Activated T-helper 1 cell treated with anti-CD3 and anti-CD28 coated beads, Interleukin-2, amount 50 U/mL, for 16 hours (primary cell): Measurements from ENCODE around the gene TTLL11.
A peak's percentile ranks its signal among the peaks of the same experiment; 100 is the strongest.
"Not testable (repeated sequence)": the region's sequence is repeated elsewhere in the genome, so short reads cannot be mapped to it uniquely, and the experiment has no call there.

Source experiments
- DNase-seq, 2 donors: peaks; one replicate each; pipeline ENCODE4 v3.0.0-alpha.2; 2020; ENCODE audit warnings: low read depth in 1 of 2, low spot score in 1 of 2

Gene TTLL11

DNA sequence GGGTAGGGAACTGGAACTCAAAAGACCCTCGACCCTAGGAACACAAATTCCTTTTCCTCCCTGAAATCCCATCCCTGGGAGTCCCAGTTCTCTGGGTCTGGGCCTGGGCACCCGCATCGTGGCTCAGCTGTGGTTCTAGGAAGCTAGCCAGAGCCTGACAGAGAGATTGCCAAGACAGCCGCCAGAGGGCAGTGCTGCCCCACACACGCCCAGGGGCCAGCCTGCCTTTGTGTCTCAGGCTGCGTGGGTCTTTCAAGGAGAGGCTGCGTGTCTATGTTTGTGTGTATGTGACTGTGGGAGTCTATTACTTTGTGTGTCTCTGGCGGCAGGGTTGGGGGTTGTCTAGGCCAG, 32.0 kb upstream of the TTLL11 start:
- peak; percentile 59 to 61 for DNase-seq

DNA sequence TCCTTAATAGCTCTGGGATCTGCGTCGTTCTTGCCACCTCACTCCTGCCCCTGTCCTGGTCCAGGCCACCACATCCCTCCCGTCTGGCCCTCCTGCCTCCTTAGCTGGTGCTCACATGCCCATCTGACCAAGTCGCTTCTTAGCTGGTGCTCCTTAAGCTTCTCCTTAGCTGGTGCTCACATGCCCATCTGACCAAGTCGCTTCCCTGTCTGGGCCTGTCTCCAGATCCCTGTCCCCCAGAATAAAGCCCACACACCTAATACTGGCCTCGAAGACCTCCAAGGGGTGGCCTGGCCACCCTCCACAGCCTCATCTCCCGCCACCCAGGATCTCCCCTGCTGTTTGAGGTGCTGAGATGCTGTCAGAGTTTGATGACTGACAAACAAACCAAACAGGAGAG, 31.4 kb upstream of the TTLL11 start:
- DNase-seq: no peak

DNA sequence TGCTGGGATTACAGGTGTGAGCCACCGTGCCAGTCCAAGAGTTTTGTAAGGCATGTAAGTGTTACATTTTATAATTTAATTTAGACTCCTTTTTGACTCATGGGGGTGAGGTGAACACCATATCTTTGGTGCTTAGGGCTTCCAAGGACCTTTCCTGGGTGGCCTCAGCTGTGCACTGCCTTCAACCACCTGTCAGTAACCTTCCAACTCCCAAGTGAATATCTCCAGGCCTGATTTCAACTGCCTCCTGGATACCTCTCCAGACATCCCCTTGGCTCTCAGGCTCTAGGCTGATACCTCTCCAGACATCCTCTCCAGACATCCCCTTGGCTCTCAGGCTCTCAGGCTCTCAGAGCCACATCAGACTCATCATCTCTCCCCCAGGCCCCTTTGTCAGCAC, 30.9 kb upstream of the TTLL11 start:
- DNase-seq: no peak

DNA sequence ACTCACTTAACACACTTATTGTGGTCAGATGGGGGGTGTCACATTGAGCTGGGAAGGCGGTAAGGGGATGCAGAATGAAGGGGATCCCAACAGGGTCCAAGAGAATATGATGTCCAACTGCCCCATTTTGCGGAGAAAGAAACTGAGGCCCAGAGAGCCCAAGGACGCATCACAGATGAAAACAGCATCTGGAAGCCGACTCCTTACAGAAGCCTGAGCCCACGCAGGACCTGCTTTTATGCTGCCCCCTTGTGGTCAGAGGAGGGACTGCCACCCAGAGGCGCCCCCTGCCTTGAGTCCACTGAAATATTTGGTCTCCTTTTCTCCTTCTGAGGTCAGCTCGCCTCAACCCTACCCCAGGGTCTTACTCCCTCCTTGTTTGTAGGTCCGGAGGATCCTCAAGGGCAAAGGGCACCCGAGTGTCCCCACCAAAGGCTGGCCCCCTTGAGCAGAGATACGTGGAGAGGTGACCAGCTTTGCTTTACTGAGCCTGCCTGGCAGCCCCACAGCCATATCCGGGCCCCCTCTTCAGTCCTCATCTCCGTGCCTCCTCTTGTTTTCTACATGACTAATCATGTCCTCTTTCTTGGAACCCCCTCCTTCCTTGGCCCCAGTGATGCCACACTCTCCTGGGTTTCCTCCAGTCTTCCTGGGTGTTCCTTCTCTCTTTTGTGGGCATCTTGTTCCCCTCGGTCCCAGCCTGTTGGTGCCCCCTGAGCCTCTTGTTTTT, 30.0 kb upstream of the TTLL11 start:
- DNase-seq: peak; percentile 45 to 53

DNA sequence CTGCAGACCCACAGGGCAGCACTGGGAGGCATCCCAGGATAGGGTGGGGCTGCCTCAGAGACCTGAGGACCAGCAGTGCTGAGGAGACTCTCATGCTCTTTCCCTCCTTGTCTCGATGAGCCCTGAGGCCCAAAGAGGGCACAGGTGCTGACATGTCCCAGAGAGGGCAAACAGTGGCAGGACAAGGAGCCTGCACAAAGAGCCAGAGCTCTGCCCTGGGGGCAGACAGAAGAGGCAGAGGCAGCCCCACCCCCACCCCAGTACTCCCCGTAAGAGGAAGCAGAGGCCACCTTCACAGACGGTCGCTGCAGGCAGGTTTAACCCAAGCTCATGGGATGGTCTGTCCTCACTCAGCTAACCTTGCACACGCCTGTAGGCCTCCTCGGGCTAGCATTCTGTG, 29.4 kb upstream of the TTLL11 start:
- DNase-seq: no peak

DNA sequence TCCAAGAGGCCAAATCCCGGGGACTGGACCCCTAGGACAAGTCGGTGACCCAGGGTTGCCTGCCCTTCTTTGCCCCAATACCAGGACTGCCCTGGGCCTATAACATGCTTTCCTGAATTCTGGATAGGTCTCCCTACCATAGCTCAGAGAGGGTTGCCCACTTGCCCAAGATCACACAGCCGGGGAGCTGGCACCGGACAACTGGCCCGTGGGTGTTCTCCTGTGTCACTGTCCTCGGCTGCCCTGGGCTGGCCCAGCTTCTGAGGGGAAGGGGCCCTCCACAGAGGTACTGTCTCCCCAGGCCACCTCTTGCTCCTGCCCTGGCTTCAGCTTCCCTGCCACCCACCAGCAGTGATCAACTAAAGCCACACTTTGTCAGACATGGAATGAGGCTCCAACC, 28.8 kb upstream of the TTLL11 start:
- DNase-seq: no peak

DNA sequence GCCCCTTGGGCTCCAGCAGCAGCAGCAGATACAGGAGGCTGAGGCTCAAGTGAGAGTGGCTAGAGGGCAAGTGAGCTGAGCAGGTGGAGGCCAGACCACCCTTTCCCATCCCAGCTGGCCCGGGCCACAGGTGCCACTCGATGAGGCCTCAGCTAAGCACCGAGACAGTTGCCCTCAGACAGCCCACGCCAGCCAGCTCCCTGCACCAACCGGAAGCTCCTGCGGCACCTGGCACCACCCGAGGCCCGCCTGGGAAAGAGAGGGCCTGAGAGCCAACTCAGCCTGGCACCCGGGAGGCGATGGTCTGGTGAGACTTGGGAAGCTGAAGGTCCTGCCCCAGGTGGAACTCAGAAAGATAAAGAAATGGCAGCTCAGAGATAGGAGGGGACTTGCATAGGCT, 28.3 kb upstream of the TTLL11 start:
- DNase-seq: no peak

DNA sequence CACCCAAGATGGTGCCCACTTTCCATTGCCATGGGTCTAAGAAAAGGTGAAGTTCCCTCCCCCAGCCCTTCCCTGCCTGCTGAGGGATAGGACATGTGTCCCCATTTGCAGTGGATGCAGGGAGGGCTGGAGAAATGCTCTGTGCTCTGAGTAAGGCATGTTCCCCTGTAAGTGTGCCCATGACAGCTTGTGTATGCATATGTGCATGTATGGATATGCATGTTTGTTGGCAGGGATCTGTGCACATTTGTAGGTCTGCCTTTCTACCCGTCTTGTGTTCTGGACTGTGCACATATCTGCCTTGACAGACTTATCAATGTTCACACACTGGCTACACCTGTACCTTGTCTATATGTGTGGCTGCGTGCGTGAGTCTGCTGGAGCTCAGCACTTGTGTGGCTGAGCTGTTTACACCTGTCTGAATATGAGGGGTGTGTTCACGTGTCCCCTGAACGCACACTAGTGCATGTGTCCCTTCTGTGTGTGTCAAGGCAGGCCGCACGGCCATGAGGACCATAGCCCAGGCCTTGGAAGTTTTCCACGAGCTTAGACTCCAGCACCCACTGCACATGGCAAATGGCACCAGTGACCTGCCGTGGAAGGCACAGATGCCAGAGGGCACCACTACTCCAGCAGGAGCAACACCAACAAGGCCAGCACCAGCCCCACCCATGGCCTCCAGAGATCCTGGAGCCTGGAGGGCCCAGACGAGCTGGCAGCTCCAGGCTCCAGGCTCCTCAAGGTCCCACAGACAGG, 27.4 kb upstream of the TTLL11 start:
- no peak for DNase-seq

DNA sequence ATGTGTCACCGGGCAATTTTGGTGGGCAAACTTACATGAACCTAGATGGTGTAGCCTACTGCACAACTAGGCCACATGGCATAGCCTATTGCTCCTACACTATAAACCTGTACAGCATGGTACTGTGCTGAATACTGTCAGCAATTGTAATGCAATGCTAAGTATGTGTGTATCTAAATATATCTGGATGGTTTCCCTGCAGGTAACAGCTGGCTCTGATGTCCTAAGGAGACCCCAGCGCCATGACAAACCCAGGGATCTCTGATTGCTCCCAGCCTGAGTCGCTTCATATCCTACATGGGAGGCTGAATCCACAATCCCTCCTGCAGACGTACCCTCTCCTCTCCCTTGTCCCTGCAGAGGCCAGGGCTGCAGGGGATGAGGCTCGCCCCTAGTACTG, 26.6 kb upstream of the TTLL11 start:
- DNase-seq: no peak

DNA sequence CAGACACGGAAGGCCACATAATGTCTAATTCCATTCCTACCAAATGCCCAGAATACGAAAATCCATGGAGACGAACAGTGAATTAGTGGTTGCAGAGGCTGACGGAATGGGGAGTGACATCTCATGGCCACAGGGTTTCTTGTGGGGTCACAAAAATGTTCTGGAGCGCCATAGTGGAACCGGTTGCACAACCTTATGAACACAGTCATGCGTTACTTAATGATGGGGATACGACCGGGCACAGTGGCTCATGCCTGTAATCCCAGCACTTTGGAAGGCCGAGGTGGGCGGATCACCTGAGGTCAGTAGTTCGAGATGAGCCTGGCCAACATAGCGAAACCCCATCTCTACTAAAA, 26.0 kb upstream of the TTLL11 start:
- no peak for DNase-seq

DNA sequence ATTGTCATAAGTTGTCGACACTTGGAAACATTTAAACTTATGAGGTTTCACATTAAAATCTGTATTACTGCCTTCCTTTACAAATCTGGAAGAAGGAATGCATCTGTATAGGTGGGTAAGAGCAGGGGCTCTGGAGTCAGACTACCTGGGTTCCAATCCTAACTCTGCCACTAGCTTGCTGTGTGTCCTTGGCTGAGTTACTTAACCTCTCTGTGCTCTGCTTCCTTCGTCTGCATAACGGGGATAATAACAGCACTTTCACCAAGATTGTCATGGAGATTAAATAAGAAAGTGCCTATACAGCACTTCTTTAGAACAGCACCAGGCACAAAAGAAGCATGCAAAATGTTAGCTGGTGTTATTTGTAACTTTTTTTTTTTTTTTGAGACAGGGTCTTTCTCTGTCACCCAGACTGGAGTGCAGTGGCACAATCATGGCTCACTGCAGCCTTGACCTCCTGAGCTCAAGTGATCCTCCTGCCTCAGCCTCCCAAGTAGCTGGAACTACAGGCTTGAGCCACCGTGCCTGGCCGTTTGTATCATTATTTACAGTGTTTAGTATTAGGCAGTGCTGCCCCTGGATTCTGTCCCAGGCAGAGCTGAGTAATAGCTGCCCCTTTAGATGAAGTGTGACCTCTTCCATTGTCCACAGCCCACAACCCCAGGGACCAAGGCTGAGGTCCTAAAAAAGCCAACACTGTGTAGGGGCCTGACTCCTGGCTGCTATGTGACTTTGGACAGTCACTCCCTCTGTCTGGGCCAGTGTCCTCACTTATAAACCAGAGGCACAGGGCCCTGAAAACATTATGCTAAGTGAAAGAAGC, 25.4 kb upstream of the TTLL11 start:
- DNase-seq: no peak

DNA sequence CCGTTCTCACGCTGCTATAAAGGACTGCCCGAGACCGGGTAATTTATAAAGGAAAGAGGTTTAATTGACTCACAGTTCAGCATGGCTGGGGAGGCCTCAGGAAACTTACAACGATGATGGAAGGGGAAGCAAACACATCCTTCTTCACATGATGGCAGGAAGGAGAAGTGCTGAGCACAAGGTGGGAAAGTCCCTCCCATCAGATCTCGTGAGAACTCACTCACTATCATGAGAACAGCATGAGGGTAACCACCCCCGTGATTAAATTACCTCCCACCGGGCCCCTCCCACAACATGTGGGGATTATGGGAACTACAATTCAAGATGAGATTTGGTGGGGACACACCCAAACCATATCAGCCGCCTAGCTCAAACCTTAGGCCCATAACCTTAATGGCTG, 24.1 kb upstream of the TTLL11 start:
- DNase-seq: not testable (repeated sequence)

DNA sequence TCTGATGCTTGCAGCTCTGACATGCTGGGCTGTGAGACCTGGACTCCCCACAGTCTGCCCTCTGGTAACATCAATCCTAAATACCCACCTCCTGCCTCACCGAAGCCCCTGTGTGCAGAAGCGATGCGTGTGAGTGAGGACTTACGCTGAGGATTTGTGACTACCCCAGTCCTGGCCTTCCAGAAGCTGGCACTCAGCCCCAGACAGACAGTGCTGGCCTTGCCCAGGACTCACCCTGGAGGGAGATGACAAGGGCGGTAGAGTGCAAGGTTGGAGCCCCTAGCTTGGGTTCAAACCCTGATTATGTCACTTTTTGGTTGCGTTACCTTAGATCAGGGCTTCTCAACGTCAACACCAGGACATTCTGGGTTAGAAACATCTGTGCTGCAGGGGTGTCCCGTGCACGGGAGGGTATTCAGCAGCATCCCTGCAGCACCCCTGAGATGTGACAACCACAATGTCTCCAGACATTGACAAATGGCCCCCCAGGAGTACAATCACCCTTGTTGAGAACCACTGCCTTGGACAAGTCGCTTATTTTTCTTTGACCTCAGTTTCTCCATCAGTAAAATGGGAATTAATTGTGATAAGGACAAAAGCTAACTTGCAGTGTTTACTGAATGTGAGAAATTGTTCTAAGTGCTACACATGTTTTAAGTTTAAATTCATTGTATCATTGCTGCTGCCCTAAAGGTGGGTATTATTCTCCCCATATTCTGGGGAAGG, 23.5 kb upstream of the TTLL11 start:
- DNase-seq: no peak

DNA sequence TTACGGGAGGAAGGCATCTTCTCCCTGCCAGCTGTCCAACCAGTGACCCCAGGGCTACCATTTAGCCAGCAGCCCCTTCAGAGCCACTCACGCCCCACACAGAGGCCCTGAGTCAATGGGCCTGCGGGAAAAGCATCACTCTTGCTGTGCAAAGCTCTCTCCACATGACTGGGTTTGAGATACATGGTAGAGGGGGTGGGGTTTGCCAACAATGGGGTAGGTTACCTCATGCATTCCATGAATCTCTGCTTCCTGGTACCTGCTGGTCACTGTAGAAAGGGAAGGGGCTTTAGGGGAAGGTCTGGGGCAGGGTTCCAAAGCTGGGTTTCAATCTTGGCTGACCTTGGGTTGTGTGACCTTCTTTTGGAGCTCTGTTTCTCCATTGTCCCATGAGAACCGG, 22.9 kb upstream of the TTLL11 start:
- DNase-seq: no peak

DNA sequence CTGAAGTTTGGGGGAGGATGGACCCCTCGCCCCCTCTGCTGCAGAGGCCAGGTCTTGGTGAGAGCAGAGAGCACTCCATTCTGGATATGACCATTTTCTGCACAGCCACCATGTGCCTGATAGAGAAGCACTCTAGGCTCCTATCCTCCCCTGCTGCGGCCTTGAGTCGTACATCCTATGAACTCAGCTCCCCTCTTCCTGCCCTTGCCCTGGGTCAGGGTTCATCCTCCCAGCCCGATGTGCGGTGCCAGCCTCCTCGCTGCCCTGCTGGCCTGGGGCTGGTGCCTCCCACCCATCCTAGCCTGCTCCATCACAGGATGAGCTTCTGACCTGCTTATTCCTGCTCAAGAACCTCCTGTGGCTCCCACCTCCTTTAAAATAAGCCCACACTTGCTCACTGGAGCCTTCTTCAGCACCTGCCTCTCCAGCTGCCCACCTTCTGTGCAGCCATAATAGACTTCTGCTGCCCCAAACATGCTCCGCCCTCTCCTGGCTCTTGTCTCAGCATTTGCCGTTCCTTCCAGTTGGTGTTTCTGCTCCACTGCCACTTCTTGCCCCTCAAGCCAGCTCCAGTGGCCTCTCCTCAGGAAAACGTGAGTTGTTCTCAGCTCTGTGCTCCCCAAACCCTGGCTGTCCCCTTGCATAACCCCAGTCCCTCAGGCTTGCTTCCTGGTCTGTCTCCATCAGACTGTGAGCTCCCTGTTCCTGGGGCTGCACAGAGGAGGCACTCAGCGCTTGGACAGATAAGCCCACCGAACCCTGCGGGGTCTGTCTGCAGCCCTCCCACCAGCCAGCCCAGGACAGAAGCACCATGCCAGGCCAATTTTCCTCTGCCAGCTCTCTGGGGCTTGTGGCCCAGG, 22.3 kb upstream of the TTLL11 start:
- no peak for DNase-seq

DNA sequence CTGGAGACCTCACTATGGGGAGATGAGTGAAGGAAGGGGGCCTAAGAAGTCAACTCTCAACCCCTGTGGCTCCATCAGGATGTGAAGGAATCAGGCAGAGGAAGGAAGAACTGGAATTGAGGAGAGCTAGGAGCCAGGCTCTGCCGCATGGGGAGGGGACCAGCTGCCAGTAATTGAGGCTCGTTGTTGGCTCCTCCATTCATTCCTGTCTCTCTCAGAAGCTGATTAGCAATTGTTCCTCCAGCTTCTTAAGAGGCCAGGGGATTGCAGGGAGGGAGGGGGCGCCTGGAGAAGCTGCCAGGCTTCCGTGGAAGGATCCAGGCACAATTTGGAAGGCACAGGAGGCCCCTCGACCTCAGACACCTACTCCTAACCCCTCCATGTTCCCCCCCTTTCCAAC, 20.5 kb upstream of the TTLL11 start:
- DNase-seq: no peak

DNA sequence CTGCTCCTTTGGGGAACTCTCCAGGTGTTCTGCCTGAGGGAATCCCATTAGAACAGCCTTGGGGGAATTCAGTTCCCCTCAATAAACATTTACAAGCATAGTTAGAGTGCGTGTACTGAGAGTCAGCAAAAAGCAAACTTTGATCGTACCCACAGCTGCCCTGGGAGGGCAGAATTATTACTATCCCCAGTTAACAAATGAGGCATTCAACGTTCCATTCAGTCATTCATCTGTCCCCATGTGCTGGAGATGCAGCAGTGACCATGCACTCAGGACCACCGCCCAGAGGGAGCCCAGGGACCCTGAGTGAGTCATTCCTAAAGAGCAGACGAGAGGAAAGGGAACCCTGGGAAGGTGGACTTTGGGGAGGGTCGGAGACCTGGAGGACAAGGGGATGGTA, 19.1 kb upstream of the TTLL11 start:
- no peak for DNase-seq

DNA sequence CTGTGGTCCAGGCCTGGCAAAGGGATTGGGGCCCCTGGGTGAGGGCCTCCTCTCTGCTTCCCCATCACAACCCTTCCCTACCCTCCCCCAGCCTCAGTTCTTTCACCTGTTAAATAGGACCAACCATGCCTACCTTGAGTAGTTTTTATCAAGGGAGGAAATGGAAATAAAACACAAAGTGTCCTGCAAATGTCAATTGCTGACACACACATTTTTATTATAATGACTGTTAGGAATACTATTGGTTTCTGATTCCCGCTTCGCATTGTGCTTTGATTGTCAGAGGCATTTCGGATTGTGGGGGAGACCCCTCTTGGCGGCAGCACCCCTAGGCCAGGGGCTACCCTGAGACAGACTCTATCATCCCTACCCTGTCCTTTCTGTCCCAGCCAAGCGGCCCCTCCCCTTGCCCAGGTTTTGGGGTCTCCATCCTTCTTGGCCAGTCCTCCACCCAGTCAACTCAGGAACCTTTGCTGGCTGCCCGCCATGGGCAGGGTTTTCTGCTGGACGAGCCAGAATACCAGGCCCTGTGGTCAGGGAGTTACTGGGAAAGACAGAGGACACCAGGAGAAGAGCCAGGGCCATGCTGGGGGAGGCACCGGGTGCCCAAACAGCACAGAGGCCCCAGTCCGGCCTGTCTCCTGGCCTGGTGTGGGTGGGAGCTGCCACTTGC, 18.4 kb upstream of the TTLL11 start:
- DNase-seq: no peak

DNA sequence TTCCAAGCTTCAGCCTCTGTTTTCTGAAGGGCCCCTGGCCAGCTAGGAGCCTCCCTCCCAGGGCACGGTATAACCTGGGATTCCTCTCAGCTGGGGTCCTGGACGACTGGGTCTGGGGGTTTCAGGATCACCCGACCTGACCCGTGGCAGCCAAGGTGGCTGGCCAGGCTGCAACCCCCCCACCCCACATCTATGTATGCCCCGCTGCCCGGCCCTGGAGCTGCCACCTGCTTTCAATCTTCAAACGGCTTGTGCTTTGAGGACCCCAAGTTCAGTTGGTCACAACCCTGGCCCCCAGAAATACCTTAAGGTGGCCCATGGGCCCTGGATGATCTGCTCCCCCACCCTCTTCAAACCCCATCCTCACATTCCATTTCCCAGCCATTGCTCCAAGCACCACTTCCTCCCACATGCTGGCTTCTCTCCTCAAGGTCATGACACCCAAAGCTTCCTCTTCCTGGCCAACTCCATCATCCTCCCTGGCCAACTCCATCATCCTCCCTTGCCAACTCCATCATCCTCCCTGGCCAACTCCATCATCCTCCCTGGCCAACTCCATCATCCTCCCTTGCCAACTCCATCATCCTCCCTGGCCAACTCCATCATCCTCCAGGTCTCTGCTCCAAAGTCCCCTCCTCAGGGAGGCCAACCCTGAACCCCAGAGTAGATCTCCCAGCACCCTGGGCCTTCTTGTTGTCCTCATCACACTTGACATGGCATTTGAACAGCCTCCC, 17.2 kb upstream of the TTLL11 start:
- no peak for DNase-seq
